ENCODE results near the gene OR10Z1.

DNA sequence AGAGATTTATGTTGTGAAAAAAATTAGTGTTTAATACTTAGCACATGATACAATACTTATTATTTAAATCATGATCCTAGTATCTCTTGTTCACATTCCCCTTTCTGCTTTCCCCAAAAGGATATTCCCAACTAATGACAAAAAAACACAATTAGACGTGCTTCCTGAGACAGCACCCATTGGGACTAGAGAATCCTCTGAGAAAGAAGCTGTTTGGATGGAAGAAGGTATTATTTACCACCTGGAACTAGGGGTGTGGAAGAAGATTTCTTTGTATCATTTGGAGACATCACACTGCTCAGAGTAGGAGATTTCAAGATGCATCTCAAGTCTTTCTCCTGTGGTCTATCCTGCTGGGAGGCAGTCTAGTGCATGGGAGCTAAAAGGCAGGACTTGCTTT lies at the start of gene OR10Z1:
- TF ChIP-seq EP300 (IDR thresholded peaks at IDR 0.05): no peak
- TF ChIP-seq, protein P1, sequence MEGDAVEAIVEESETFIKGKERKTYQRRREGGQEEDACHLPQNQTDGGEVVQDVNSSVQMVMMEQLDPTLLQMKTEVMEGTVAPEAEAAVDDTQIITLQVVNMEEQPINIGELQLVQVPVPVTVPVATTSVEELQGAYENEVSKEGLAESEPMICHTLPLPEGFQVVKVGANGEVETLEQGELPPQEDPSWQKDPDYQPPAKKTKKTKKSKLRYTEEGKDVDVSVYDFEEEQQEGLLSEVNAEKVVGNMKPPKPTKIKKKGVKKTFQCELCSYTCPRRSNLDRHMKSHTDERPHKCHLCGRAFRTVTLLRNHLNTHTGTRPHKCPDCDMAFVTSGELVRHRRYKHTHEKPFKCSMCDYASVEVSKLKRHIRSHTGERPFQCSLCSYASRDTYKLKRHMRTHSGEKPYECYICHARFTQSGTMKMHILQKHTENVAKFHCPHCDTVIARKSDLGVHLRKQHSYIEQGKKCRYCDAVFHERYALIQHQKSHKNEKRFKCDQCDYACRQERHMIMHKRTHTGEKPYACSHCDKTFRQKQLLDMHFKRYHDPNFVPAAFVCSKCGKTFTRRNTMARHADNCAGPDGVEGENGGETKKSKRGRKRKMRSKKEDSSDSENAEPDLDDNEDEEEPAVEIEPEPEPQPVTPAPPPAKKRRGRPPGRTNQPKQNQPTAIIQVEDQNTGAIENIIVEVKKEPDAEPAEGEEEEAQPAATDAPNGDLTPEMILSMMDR (IDR thresholded peaks at IDR 0.05): no peak
- no peak for TF ChIP-seq POLR2A (IDR thresholded peaks at IDR 0.05)

Measured in stomach (tissue), 4 donors.